A673 (cell line): ENCODE measurements around the gene RFTN1. TPM values are rescaled to one million over a fixed set of nuclear protein-coding genes. Genes with fewer than 3 reads are reported as not detected.

Experiments used
- BruUV-seq: library from RNA; stranded (reverse); fragments of 400-500 nt; replicated peaks from 2 replicates; lab custom pipeline; 2021; lab: Mats Ljungman, UMichigan
- CTCF ChIA-PET: fragments of 300-600 bp; sonication (Branson Sonifier 250); formaldehyde crosslinking; loops from one replicate; lab custom pipeline; 2022; ENCODE audit warnings: antibody characterized with exemption; lab: Charles Lee
- POLR2A ChIA-PET: fragments of 300-600 bp; sonication (Branson Sonifier 250); formaldehyde crosslinking; loops from one replicate; lab custom pipeline; 2022; ENCODE audit warnings: antibody characterized with exemption; ENCODE audit not compliant: low non-redundant PET; lab: Charles Lee
- DNase-seq: peaks from one replicate; pipeline ENCODE4 v3.0.0-alpha.2; 2015; ENCODE audit warnings: low spot score
- H3K27ac ChIP-seq: fragments of 200-600 bp; sonication (generic); 2 replicates; pipeline ENCODE4 v1.5.1; 2016; ENCODE audit warnings: mixed run types, low read depth, mild to moderate bottlenecking, mixed read lengths, antibody characterized with exemption, low read length; ENCODE audit not compliant: poor library complexity, severe bottlenecking
- H3K27me3 ChIP-seq: fragments of 200-600 bp; sonication (generic); replicated peaks from 2 replicates; pipeline ENCODE4 v1.6.1; 2017; ENCODE audit warnings: mixed run types, low read depth, mild to moderate bottlenecking, mixed read lengths, antibody characterized with exemption, low read length; ENCODE audit not compliant: insufficient read depth, poor library complexity
- H3K36me3 ChIP-seq: fragments of 200-600 bp; sonication (generic); 2 replicates; pipeline ENCODE4 v1.6.1; 2016; ENCODE audit warnings: mixed run types, mild to moderate bottlenecking, mixed read lengths, antibody characterized with exemption, low read length; ENCODE audit not compliant: insufficient read depth, poor library complexity, severe bottlenecking
- H3K4me1 ChIP-seq: fragments of 200-600 bp; sonication (generic); 2 replicates; pipeline ENCODE4 v1.6.1; 2017; ENCODE audit warnings: mixed run types, mild to moderate bottlenecking, mixed read lengths, antibody characterized with exemption, low read length; ENCODE audit not compliant: insufficient read depth, poor library complexity, severe bottlenecking
- H3K4me3 ChIP-seq: fragments of 200-600 bp; sonication (generic); 2 replicates; pipeline ENCODE4 v1.5.1; 2016; ENCODE audit warnings: low read depth, mixed run types, mild to moderate bottlenecking, mixed read lengths, low read length; ENCODE audit not compliant: poor library complexity, severe bottlenecking
- H3K9me3 ChIP-seq: fragments of 200-600 bp; sonication (generic); 2 replicates; pipeline ENCODE4 v1.6.1; 2016; ENCODE audit warnings: mixed run types, low read depth, mild to moderate bottlenecking, mixed read lengths, antibody characterized with exemption, low read length; ENCODE audit not compliant: poor library complexity, severe bottlenecking
- EZH2 ChIP-seq: fragments of 200-600 bp; sonication (generic); IDR thresholded peaks from 2 replicates; pipeline ENCODE4 v1.6.1; 2017; ENCODE audit warnings: borderline replicate concordance, low read depth, mild to moderate bottlenecking, mixed read lengths, antibody characterized with exemption, low read length; ENCODE audit not compliant: poor library complexity, severe bottlenecking
- intact Hi-C: fragments of 100-400 bp; cut with micrococcal nuclease; formaldehyde crosslinking; loops from one replicate; pipeline ENCODE4 v1.10.0; 2022; ENCODE audit not compliant: unreplicated experiment
- total RNA-seq: library from RNA; stranded (reverse); gene quantifications from 2 replicates; pipeline ENCODE4 v1.2.3, GENCODE V29; 2021
- TF ChIP-seq, protein P1 (sequence below): fragments of 300-800, 200-600 bp; sonication (generic); conservative IDR thresholded peaks from 2 replicates; pipeline ENCODE4 v1.5.1; 2017; ENCODE audit warnings: low read depth, mild to moderate bottlenecking, antibody characterized with exemption, low read length, moderate library complexity, mixed read lengths

Gene RFTN1
- total RNA-seq, 1 experiment from 2014 or later, result 0.60 TPM

GRCh38 chr3:16377847-16378302 is 135.6 kb downstream of the RFTN1 start:
- DNase-seq, result no peak
- intact Hi-C loops, result no loop called here
- BruUV-seq, result no TSS peak
- ChIA-PET POLR2A (no interaction called here), CTCF (no interaction called here)
- H3K4me1 ChIP-seq, result peaks cover 11% of the 10 kb centered on the region
- H3K4me3 ChIP-seq, result no peak overlapping the region
- TF ChIP-seq EZH2, result no peak
- TF ChIP-seq, protein P1, sequence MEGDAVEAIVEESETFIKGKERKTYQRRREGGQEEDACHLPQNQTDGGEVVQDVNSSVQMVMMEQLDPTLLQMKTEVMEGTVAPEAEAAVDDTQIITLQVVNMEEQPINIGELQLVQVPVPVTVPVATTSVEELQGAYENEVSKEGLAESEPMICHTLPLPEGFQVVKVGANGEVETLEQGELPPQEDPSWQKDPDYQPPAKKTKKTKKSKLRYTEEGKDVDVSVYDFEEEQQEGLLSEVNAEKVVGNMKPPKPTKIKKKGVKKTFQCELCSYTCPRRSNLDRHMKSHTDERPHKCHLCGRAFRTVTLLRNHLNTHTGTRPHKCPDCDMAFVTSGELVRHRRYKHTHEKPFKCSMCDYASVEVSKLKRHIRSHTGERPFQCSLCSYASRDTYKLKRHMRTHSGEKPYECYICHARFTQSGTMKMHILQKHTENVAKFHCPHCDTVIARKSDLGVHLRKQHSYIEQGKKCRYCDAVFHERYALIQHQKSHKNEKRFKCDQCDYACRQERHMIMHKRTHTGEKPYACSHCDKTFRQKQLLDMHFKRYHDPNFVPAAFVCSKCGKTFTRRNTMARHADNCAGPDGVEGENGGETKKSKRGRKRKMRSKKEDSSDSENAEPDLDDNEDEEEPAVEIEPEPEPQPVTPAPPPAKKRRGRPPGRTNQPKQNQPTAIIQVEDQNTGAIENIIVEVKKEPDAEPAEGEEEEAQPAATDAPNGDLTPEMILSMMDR, result no peak
- no peaks in the 10 kb centered on the region for H3K36me3 ChIP-seq
- H3K9me3 ChIP-seq, result peaks cover 4% of the 10 kb centered on the region
- H3K27me3 ChIP-seq, result no peaks in the 10 kb centered on the region
- H3K27ac ChIP-seq, result no peak overlapping the region

- no peak for DNase-seq
- intact Hi-C loops, result no loop called here
- Histone ChIP-seq H3K27ac (peak overlapping the region; percentile 25), H3K4me1 (peaks cover 11% of the 10 kb centered on the region), H3K9me3 (peaks cover 4% of the 10 kb centered on the region), H3K36me3 (no peaks in the 10 kb centered on the region), H3K4me3 (no peak overlapping the region), H3K27me3 (no peaks in the 10 kb centered on the region)
- BruUV-seq, result no TSS peak
- TF ChIP-seq, protein P1, result no peak
- TF ChIP-seq EZH2, result no peak
- CTCF ChIA-PET, result no interaction called here
- POLR2A ChIA-PET, result no interaction called here
These were observed 136.3 kb downstream of the RFTN1 start for GRCh38 chr3:16377196-16377595.

DNA sequence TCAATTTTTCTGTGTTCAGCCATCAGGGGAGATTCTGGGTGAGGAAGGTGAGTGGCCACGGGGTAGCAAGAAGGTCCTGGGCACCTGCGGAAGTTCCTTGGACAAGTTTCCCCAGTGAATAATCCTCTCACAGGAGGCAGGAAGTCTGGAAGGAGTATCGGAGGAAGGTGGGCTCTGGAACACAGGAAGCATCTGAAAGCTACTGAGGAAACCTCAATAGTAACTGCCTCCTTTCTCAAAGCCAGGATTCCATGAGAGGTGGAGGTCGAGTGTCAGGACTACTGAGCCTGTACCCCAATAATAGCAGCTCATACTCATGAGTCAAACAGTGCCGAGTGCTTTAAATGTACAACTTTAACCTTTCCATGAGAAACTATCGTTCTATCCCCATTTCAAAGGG is 137.6 kb downstream of the RFTN1 start:
- Histone ChIP-seq H3K4me1 (peaks cover 11% of the 10 kb centered on the region), H3K36me3 (no peaks in the 10 kb centered on the region), H3K27me3 (no peaks in the 10 kb centered on the region), H3K4me3 (no peak overlapping the region), H3K9me3 (peaks cover 4% of the 10 kb centered on the region), H3K27ac (no peak overlapping the region)
- intact Hi-C loops, result no loop called here
- no peak for DNase-seq
- BruUV-seq, result no TSS peak
- TF ChIP-seq EZH2, result no peak
- TF ChIP-seq, protein P1, result no peak
- CTCF ChIA-PET, result no interaction called here
- POLR2A ChIA-PET, result no interaction called here
